Stimulated activated CD4-positive, alpha-beta T cell treated with anti-CD3 and anti-CD28 coated beads, Interleukin-15, amount 100 ng/mL, for 48 hours (primary cell): Measurements from ENCODE around the gene PACRG.

Experiments
- DNase-seq, 2 donors: peaks; one replicate each; pipeline ENCODE4 v3.0.0-alpha.2; 2020; ENCODE audit warnings: low read depth in 2 of 2

Gene PACRG

DNA sequence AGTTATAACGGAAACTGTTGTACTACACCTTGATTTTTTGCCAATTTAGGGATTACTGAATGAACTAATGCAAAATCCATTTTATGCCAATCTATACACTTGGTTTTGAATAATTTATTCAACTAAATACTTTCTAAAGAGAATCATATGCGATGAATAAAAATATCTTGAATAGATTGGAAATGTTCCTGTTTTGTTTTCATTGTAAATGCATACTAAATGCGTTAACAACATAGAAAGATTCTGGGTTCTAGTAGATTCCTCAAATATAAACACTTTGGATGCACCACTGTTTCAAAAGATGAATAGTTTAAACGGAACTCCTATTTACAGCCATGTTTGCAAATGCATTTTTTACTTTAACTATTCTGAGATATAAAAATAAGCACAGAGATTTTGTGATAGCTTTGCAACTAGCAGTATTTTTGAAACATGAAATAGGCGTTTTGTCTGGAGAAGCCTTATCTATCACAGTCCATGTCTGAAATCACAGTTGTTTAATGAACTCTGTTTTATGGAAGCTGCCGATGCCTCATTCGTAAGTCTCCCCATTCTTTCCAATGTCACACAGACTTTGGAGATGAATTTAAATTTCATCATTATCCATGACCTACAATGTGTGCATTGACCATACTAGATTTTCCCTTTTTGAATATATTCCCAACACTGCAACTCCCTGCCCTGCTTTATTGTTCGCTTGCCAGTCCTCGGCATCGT, 409.1 kb downstream of the PACRG start:
- DNase-seq = no peak

DNA sequence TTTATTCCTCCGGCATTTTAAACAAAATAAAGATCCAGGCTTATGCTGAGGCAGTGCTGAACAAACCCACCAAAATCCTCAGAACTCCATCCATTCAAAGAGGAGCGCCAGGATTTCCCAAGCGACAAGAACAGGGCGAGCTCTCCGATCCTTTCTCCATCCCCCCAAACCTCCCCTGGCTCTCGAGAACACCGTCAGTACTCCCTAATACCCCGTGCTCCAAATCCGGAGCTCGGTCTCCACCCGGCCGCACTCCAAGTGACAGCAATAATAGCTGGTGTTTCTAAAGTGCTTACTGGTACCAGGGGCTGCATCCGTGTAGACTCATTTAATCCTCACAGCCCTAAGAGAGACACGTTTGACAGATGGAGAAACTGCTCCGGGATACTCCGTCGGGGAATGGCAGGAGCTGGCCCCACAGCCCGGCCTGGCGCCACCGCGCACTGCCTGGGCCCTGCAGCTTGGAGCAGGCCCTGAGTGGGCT, 409.7 kb downstream of the PACRG start:
- no peak for DNase-seq

DNA sequence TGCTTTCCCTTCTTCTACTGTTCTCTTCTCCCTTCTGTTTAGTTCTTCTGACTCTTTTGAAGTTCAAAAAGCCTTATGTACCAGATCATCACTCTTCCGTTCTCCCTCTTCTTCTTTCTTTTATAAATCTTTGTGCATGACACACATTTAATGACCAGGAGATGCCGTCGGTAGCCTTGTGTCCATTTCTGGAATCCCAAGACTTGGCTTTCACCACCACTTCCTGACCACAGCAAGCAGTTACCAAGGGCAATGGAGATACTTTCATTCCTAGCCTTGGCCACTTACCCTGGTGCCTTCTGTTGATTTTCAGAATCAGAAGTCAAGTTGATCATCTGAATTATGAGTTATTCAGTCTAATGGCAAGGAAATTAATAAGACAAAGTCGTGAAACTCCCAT, 418.3 kb downstream of the PACRG start:
- no peak for DNase-seq

DNA sequence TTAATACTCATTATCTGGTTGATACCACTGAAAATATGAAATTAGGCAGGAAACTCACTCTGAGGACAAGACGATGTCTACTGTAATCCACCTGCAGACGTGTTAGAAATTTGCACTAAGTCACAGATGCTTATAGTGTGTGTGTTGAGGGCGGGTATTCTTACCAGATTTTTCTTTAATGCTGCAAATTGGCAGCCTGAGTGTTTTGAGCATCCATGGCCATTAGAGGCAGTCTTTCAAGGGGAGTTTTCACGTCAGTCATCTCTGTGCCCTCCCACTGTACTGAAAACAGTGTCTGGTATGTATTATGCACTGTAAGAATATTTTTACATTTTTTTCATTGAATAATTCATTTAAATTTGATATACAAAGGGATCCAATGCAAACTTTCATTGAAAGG, 420.2 kb downstream of the PACRG start:
- DNase-seq = no peak

DNA sequence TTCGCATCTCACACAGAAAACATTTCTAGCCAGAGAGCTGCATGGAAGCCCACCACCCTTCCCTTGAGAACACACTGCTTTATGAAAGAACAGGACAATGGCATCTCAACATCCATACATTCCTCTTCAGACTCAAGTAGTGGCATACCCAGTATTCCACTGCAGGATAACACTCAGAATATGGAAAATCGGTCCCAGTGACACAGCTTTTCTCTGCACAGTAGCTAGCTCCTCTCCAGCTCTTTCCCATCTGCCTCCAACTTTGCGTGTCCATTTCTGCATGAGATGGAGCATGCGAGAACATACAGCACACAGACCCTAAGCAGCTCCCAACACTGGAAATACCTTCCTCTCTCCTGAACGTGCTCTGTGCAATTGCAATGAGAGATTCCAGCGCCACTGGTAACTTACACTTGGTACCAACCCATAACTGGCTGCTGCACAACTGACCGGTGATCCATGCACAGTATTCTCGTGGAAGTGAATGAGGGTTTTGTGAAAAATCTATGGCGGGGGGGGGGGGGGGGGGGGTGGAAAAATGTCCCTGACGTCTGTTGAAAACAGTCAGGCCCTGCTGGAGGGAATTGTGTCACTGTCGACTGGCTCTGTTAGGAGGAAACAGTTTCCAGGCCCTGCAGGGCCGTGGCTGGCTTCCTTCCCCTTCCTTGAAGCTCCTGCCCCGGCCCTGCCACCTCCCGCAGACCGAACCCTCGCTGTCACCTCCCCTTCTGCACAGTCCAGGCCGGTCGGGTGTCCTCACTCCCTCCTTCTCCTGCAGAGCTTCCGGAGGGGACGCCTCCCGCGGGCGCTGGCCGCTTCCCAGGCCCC, 420.9 kb downstream of the PACRG start:
- no peak for DNase-seq

DNA sequence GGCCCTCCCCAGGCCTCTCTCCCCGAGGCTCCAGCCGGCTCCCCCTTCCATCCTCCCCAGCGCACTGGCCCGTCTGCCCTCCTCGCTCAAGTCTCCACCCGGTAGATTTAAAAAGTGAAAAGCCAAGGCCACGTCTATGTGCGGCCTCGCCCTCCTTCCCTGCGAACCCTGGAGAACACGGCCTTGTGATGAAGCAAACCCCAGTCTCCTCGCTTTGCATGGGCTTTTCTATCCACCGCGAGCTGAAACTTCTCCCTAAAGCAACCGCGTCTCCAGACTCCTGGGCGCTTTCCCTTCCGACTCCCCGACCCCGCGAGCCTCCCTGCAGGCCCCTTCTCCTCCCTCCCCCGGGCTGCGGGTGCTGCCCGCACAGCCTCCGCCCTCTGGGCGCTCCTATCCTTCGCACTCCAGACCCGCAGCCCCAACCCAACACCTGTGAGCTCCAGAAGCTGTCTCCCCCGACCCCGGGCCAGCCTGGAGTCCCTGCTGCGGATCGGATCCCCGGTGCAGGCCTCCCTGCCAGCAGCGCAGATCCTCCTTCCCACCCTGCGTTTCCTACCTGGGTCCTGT, 421.6 kb downstream of the PACRG start:
- DNase-seq = no peak

DNA sequence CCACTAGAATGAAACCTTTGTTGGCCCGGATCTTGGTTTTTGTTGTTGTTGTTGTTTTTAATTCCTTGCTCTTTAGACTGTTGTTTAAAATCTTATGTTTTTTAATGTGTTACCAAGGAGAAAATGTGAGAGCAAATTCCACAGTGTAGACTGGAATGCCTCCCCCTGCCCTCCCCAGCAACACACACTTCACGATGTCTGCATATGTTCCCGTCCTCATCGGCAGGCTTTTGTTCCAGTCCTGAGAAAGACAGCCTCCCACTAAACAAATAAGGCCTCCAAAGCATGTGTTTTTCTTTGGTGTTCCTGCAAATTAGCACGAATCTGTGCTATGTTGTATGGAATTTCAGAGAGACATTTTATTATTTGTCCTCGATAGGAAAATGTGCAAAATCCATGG, 423.4 kb downstream of the PACRG start:
- no peak for DNase-seq

DNA sequence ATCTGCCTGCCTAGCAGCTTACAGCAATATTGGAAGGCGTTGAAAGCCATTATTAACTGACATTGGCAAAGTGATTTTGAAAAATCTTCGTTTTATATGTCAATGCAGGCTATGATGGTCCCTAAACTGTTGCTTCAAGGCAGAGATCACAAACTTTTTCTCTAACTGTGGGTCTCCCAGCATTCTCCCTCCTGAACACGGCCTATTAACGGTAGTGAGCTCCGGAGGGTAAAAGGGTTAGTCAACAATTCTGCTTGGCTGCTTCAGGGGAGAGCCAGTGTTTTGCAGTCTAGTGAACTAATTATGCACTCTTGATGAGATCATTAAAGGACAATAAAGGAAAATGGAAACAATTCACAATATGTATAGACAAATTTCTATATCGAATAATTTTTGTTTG, 424.9 kb downstream of the PACRG start:
- no peak for DNase-seq

DNA sequence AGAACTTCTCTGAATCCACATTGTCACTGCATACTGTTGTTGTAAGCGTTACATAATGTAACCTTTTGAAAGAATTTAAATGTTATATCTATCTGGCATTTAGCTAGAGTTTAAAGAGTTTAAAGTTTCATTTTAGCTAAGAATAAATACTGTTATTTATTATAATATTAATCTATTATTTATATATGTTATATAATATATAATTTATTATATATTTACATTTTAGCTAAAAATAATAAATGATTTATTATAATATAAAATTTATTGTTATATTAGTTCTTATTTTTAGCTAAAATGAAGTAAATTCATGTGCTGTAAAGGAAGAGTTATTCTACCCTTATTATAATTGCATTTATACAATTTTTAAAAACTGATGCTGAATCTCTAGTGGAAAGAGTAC, 431.3 kb downstream of the PACRG start:
- DNase-seq = no peak

DNA sequence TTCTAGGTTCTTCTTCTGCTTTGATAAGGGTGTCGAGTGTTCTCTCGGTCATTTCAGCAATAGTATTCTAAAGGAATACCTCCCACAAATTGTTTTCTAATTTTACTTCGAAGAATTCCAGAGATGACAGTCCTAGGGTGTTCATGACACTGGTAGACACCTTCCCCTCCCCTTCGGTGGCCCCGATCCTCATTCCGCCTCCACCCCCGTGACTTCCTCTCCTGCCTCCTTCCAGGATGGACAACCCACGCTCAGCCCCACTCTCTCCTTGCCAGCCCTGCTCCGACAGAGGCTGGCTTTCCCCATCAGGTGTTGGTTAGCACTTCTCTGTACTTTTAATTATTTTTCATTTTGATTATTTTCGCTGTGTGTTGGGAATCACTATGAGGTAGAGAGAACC, 431.9 kb downstream of the PACRG start:
- no peak for DNase-seq

DNA sequence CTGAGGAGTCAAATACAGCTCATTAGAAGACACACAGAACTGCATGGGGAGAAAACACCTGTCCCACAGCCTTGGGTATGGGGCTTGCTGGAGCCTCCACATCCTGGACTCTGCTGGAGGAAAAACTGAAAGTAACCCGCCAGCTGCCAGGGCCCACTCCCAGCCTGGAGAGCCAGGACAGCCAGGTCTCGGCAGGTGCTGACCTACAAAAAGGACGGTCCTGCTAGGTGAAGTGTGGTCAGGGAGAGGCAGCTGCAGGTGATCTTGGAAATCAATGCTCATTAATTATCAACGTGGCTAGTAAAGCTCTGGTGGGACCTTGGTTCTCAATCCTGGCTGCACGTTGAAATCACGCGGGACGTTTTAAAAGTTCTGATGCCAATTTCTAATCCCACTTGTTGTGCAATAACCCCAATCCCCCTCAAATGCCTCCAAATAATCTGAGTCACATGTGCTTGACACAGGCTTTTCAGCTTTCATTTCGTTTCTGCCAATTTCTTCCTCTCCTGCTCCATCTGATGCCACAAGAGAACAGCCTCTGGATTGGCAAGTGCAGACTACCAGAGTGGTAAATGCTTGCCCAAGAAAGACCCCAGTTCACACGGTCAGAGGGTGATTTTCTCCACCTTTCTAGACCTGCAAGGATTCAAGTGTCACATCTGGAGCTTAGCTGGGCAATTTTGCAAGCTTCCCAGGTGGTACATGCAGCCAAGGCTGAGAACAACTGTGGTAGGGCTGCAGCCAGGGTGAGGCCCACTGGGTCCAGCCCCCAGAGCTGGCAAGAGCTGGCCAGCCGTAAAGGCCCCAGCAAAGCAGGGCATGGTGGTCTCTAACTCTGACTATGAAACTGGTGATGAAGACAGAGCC, 434.5 kb downstream of the PACRG start:
- DNase-seq = no peak

DNA sequence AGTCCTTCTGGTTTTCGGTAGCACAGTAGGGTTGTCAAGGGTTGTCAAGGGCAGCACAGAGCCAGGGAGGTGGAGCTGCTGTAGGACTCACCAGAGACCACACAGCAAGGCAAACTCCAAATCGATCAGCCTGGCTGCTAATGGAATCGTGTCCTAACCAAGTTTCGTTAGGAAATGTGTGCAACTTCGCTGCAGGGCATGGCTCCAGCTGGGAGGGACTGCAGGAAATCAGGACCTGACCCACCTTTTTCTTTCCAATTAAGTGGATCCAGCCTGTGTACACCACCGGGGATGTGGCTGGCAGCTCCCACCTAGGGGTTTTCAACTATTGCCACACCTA, 435.1 kb downstream of the PACRG start:
- DNase-seq = no peak

DNA sequence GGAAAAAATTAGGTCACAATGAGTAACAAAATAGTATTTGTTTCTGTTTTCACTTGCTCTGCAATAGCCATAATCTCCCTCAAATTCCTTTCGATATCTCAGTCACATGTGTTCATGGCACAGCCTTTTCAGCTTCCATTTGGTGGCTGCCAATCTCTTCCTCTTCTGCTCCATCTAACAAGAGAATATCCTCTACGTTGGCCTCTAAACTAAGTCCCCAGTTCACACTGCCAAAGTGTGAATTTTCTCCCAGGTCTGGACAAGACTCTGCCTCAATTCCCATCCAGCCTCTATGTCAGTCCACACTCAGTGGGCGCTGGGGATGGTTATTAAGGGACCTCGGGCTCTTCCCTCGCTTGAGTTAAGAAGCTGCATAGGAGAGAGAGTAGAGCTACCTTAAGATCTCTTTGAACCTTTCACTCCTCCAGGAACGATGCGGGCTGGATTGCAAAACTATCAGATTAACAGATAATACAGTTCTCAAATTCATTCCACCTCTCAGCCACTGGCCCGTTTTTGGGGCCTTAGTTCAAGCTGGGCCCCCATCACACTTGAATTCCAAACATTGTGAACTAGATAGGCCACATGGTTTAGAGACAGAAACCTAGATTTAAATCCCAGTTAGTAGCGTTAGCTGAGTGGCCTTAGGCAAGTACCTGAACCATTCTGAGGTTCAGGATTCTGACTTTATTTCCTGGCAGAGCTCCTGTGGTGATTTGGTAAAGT, 436.6 kb downstream of the PACRG start:
- no peak for DNase-seq

DNA sequence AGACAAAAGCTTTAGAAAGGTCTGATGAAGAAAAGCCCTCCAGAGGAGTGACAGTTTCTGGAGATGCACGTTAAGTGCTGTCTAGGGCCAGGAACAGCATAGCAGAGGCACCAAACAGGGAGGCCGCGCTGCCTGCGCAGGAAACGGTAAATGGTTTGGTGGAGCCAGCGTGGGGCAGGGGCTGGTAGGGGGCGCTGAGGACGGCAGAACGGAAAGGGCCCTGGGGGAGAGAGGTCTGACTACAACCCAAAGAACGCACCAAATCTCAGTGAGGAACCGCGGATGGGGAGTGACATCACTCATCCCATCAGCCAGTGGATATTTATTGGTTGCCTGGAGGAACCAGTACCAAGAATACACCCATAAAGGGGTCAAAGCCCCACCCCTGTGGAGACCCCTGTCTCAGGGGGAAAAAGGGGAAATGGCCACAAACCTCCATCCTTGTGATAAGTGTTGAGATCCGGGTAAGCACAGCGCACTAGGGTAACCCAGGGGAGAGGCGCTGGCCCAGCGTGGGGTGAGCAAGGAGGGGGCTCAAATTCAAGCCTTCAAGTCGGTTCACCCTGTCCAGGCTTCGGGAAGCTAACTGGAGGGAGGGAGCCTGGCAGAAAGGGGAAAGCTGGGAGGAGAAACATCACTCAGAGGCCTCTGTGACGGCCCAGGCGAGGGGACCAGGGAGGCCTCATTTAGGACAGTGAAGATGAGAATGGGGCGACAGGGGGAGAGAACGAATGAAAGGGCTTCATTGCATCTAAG, 437.6 kb downstream of the PACRG start:
- DNase-seq = no peak

DNA sequence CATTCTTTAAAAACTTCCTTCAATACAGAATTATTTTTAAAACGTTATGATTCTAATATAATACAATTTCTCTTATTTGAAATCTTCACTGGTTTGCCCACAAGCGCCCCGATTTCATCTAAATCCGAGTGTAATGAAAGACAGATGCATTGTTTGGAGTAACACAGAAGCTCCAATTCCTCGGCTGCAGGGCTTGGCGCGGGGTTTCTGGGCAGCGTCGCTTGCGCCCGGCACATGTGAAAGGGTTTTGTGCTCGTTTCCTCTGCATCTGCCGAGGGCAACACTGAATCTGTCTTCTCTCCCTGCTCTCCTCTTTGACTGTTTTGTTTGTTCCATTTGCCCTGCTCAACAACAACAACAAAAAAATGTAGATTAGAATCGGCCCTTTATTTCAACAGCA, 438.1 kb downstream of the PACRG start:
- DNase-seq = no peak

DNA sequence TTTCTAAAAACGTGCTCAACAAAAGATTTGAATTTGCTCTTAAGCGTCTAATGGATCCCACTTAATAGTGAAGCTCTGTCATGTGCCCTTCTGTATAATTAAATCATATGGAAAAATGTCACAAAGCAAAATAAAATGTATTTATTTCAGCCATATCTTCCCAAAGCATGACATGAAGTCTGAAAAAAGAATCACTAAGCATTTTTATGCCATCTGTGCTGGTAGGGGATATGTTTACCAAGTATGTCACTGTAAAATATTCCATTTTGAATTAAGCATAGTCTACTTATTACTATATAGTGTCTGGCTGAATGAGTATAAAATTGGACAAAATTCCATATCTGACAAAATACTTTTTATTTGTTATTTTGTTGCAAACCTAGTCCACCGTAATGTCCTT, 438.7 kb downstream of the PACRG start:
- DNase-seq = no peak

DNA sequence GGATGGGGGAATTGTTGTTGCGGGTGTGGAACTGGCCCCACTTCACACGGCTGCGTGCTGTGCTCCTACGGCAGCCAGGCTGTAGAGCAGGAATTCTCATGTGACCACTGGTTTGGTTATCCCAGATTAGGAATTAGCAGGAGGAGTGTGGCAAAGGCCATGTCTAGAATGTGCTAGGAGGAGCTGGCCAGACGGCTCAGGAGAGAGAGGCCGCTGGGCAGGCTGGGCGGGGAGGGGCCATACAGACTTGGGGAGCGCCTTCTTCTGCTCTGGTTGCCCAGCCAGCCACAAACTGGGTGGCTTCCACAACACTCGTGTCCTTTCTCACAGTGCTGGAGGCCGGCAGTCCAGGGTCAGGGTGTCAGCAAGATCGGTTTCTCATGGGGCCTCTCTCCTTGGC, 441.7 kb downstream of the PACRG start:
- DNase-seq = no peak

DNA sequence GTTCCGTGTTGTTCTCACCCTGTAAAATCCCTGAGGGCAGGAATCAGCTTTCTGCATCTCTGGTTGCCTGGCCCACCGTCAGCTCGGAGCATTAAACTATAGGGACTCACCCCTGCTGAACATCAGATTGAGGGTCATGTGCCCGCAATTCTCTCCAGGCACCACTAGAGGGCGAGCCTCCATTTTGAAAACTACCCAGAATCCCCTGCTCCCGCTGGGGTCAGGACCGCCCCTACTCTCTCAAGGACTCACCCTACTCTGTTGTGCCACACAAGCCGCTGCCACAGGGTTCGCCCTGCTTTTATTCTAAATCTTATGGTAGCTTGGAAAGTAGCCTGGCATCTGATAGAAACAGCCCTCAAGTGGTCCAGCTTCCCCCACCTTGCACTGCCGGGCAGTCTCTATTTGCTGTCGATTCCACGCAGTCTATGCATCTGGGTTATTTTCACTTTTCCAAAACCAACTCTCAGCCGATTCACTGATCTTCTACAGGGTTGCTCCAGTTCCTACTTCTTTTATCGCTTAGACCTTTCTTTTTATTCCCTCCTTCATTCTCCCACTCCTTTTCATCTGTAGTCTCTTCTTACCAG, 442.6 kb downstream of the PACRG start:
- DNase-seq = peak; percentile 10 to 11

DNA sequence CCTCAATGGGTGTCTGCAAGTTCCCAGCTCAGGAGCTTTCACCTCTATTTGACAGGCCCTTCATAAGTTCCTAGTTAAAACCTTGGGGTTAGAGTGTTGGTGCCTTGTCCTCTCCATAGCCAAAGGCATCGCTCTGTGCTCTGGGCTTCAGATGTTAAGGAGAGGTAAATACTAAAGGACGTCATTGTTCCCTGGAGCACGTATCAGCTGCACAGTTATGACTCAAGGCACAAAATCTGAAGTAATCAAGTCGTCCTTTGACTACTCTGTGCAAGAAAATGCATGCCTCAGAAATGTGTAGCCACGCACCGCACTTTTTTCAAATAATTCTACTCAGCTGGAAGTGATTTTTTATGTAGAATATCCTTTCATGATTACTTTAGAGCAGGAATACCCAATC, 446.0 kb downstream of the PACRG start:
- DNase-seq = no peak

DNA sequence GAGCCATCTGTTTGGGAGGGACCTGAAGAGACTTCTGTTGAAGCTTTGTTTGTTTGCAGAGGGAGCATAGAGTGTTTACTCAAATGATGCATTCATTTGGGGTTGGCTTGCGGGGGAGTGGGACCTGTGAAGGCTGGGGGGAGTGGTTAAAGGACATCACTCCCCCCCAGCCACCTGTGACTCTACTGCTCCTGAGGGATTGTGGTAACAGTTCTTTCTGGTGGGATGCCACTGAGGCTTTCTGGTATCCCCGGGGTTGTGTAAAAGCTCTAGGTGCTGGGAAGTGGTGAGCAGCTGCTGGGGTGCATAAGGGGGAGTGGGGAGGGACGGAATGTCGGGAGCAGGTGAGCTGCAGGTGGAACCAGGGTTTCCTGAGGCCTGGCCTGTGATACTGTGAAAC, 447.5 kb downstream of the PACRG start:
- no peak for DNase-seq
